ENCODE data around the gene PELI2. TPM values are rescaled to one million over a fixed set of nuclear protein-coding genes. Genes with fewer than 3 reads are reported as not detected.

PELI2 gene
- total and polyA plus RNA-seq, 2 experiments from 2014 or later, result 8.0 to 24.5 TPM

- TF ChIP-seq ZNF462 (CRISPR knock-in tag; IDR thresholded peaks at IDR 0.05), result no peak
- TF ChIP-seq STAT1 (IDR thresholded peaks at IDR 0.05; ENCODE audit: unreplicated experiment), result no peak
- no peak for TF ChIP-seq EZH2 (IDR thresholded peaks at IDR 0.05; ENCODE audit: low read depth, unreplicated experiment)
- no peak for TF ChIP-seq ZNF114 (CRISPR knock-in tag; IDR thresholded peaks at IDR 0.05)
- TF ChIP-seq REST (IDR thresholded peaks at IDR 0.05; ENCODE audit: unreplicated experiment), result no peak
These were observed 58.3 kb downstream of the PELI2 start (continued) for GRCh38 chr14:56176530-56176929.

- Histone ChIP-seq H2AFZ (no peak overlapping the region), H3F3A (replicated peaks; ENCODE audit: low read depth) (no peaks in the 10 kb centered on the region), H3K4me2 (0 out of 2 replicates have a peak overlapping the region, but pooled peaks have one; percentile 58), H3K79me2 (replicated peaks; ENCODE audit: insufficient read depth) (peaks cover 57% of the 10 kb centered on the region), H3K27ac (ENCODE audit: low read depth) (0 out of 2 replicates have a peak overlapping the region, but pooled peaks have one; percentile 6), H3K4me3 (no peak overlapping the region), H3K27me3 (ENCODE audit: insufficient read depth) (no peaks in the 10 kb centered on the region), H3K36me3 (ENCODE audit: insufficient read depth) (no peaks in the 10 kb centered on the region), H3K9me2 (ENCODE audit: insufficient read depth) (no peaks in the 10 kb centered on the region), H4K20me1 (replicated peaks; ENCODE audit: insufficient read depth) (0 out of 2 replicates have a peak, but pooled peaks cover 5% of the 10 kb centered on the region), H3K4me1 (ENCODE audit: insufficient read depth) (peaks cover 12% of the 10 kb centered on the region)
- Mint-ChIP-seq H3K9me3 (no peaks in the 10 kb centered on the region), H3K4me1 (peaks cover 37% of the 10 kb centered on the region), H3K4me3 (no peak overlapping the region), H3K36me3 (ENCODE audit: low read depth) (no peaks in the 10 kb centered on the region), H3K27me3 (ENCODE audit: insufficient read depth, low read depth, poor library complexity) (peaks cover 5% of the 10 kb centered on the region), H3K27ac (no peak overlapping the region)
- ATAC-seq (no peak), DNase-seq (ENCODE audit: low spot score) (no peak)
- TF ChIP-seq ZNF462 (CRISPR knock-in tag; IDR thresholded peaks at IDR 0.05) (no peak), JUNB (IDR thresholded peaks at IDR 0.05; ENCODE audit: unreplicated experiment) (no peak)
These were observed 58.8 kb downstream of the PELI2 start for GRCh38 chr14:56177036-56177435.

Measured in GM23338 (cell line).